Skin epidermis (tissue), 12 donors: ENCODE results near the gene ANKRD35.
A peak's percentile ranks its signal among the peaks of the same experiment; 100 is the strongest.

Experiments used
- H3K27ac ChIP-seq, 21 experiments: fragments of 200-600 bp; sonication (generic) in 11 of 21; one replicate each; pipeline ENCODE4 v1.5.0; 2020; ENCODE audit warnings: mild to moderate bottlenecking in 3 of 21, inconsistent platforms in 2 of 21, moderate library complexity in 2 of 21
- H3K4me3 ChIP-seq, 7 experiments: fragments of 200-600 bp; sonication (generic) in 2 of 7; one replicate each; pipeline ENCODE4 v1.5.0; 2020; ENCODE audit warnings: inconsistent platforms in 2 of 7, mild to moderate bottlenecking in 2 of 7, moderate library complexity in 1 of 7

The ANKRD35 gene

GRCh38 chr1:145901312-145902021, 15.8 kb upstream of the ANKRD35 start:
- H3K27ac ChIP-seq, result no peak overlapping the region

GRCh38 chr1:145898756-145899155, 13.1 kb upstream of the ANKRD35 start:
- Histone ChIP-seq H3K4me3 (no peak overlapping the region), H3K27ac (no peak overlapping the region)

More at GRCh38 chr1:145901312-145902021, 15.8 kb upstream of the ANKRD35 start:
- no peak overlapping the region for H3K4me3 ChIP-seq

- H3K27ac ChIP-seq, result no peak overlapping the region
- no peak overlapping the region for H3K4me3 ChIP-seq
Measured at GRCh38 chr1:145897969-145898368, 12.3 kb upstream of the ANKRD35 start.

- no peak overlapping the region for H3K4me3 ChIP-seq
- no peak overlapping the region for H3K27ac ChIP-seq
Measured at GRCh38 chr1:145895471-145895870, 9.8 kb upstream of the ANKRD35 start.

GRCh38 chr1:145893306-145894055, 7.8 kb upstream of the ANKRD35 start:
- Histone ChIP-seq H3K27ac (peak overlapping the region in 7 of 21 experiments; percentile 52 to 94 (median 87)), H3K4me3 (no peak overlapping the region)

- Histone ChIP-seq H3K27ac (peak overlapping the region; percentile 23 to 94 (median 79)), H3K4me3 (no peak overlapping the region)
Measured at GRCh38 chr1:145892486-145893087, 6.9 kb upstream of the ANKRD35 start.

GRCh38 chr1:145891587-145892485, 6.2 kb upstream of the ANKRD35 start:
- no peak overlapping the region for H3K4me3 ChIP-seq
- H3K27ac ChIP-seq, result peak overlapping the region; percentile 23 to 94 (median 79)

- Histone ChIP-seq H3K27ac (peak overlapping the region in 20 of 21 experiments; percentile 48 to 94 (median 80)), H3K4me3 (no peak overlapping the region)
Measured at GRCh38 chr1:145891143-145891542, 5.5 kb upstream of the ANKRD35 start.

- Histone ChIP-seq H3K27ac (peak overlapping the region in 6 of 21 experiments; percentile 8 to 86 (median 44)), H3K4me3 (no peak overlapping the region)
Measured at GRCh38 chr1:145889722-145890121, 4.1 kb upstream of the ANKRD35 start.

- Histone ChIP-seq H3K27ac (no peak overlapping the region), H3K4me3 (no peak overlapping the region)
Measured at GRCh38 chr1:145887631-145888030, 2.0 kb upstream of the ANKRD35 start.

GRCh38 chr1:145886816-145887215, 1.1 kb upstream of the ANKRD35 start:
- peak overlapping the region in 1 of 21 experiments; percentile 63 for H3K27ac ChIP-seq

GRCh38 chr1:145886390-145886789, 724 bp upstream of the ANKRD35 start:
- H3K4me3 ChIP-seq, result peak overlapping the region; percentile 44 to 75 (median 56)

More at GRCh38 chr1:145886816-145887215, 1.1 kb upstream of the ANKRD35 start:
- H3K4me3 ChIP-seq, result no peak overlapping the region

GRCh38 chr1:145884675-145885074, 991 bp downstream of the ANKRD35 start:
- Histone ChIP-seq H3K4me3 (peak overlapping the region in 4 of 7 experiments; percentile 52 to 75 (median 60)), H3K27ac (peak overlapping the region in 5 of 21 experiments; percentile 10 to 63 (median 41))

More at GRCh38 chr1:145886390-145886789, 724 bp upstream of the ANKRD35 start:
- peak overlapping the region in 2 of 21 experiments; percentile 18 to 63 for H3K27ac ChIP-seq

GRCh38 chr1:145879775-145880174, 5.9 kb downstream of the ANKRD35 start:
- peak overlapping the region in 14 of 21 experiments; percentile 29 to 71 (median 54) for H3K27ac ChIP-seq
- no peak overlapping the region for H3K4me3 ChIP-seq

GRCh38 chr1:145878724-145879123, 6.9 kb downstream of the ANKRD35 start:
- Histone ChIP-seq H3K4me3 (no peak overlapping the region), H3K27ac (peak overlapping the region in 14 of 21 experiments; percentile 22 to 71 (median 55))

GRCh38 chr1:145877923-145878486, 7.7 kb downstream of the ANKRD35 start:
- Histone ChIP-seq H3K27ac (peak overlapping the region in 14 of 21 experiments; percentile 18 to 71 (median 52)), H3K4me3 (no peak overlapping the region)

GRCh38 chr1:145874646-145875045, 11.0 kb downstream of the ANKRD35 start:
- no peak overlapping the region for H3K4me3 ChIP-seq
- no peak overlapping the region for H3K27ac ChIP-seq

- Histone ChIP-seq H3K4me3 (peak overlapping the region; percentile 28 to 36 (median 33)), H3K27ac (peak overlapping the region in 20 of 21 experiments; percentile 15 to 82 (median 71))
Measured at GRCh38 chr1:145871994-145872924, 13.4 kb downstream of the ANKRD35 start.
